Breast epithelium (tissue), 3 donors: ENCODE results near the gene SSH2.

ENCODE experiments used
- POLR2A ChIP-seq: fragments of 450-650 bp; IDR thresholded peaks from one replicate; pipeline ENCODE4 v1.6.1; 2016; ENCODE audit warnings: antibody characterized with exemption, mild to moderate bottlenecking, moderate library complexity
- TF ChIP-seq, protein P1 (sequence below), 3 donors: fragments of 450-650 bp; IDR thresholded peaks; one replicate each; pipeline ENCODE4 v1.5.1; 2016 to 2017; ENCODE audit warnings: antibody characterized with exemption in 3 of 3, mild to moderate bottlenecking in 3 of 3, moderate library complexity in 3 of 3

GRCh38 chr17:29667969-29668368 is 262.1 kb downstream of the SSH2 start:
- TF ChIP-seq, protein P1, sequence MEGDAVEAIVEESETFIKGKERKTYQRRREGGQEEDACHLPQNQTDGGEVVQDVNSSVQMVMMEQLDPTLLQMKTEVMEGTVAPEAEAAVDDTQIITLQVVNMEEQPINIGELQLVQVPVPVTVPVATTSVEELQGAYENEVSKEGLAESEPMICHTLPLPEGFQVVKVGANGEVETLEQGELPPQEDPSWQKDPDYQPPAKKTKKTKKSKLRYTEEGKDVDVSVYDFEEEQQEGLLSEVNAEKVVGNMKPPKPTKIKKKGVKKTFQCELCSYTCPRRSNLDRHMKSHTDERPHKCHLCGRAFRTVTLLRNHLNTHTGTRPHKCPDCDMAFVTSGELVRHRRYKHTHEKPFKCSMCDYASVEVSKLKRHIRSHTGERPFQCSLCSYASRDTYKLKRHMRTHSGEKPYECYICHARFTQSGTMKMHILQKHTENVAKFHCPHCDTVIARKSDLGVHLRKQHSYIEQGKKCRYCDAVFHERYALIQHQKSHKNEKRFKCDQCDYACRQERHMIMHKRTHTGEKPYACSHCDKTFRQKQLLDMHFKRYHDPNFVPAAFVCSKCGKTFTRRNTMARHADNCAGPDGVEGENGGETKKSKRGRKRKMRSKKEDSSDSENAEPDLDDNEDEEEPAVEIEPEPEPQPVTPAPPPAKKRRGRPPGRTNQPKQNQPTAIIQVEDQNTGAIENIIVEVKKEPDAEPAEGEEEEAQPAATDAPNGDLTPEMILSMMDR (IDR thresholded peaks at IDR 0.05) = no peak
- TF ChIP-seq POLR2A = no peak
